GM12878 (cell line): Measurements from ENCODE around the gene GJC3. TPM values are rescaled to one million over a fixed set of nuclear protein-coding genes. Genes with fewer than 3 reads are reported as not detected.

Source experiments
- ATAC-seq: fragments of 200-7000 bp; cut with Tn5 transposase; 3 replicates; pipeline ENCODE4 v1.9.1; 2020; ENCODE audit warnings: mild to moderate bottlenecking, moderate library complexity
- BruUV-seq: library from RNA; stranded (reverse); fragments of 400-500 nt; replicated peaks from 2 replicates; lab custom pipeline; 2021; lab: Mats Ljungman, UMichigan
- CTCF ChIA-PET: fragments of 300-600 bp; sonication (Branson Sonifier 250); formaldehyde crosslinking; extraction: SDS; loops from one replicate; lab custom pipeline; 2021; ENCODE audit warnings: inconsistent platforms; lab: Yijun Ruan, JAX
- POLR2A ChIA-PET: fragments of 350-600 bp; formaldehyde crosslinking; extraction: SDS; loops from one replicate; lab custom pipeline; 2021; ENCODE audit warnings: inconsistent platforms; lab: Charles Lee
- RAD21 ChIA-PET: fragments of 300-600 bp; sonication (Branson Sonifier 250); formaldehyde crosslinking; loops from one replicate; lab custom pipeline; 2023; ENCODE audit warnings: antibody characterized with exemption; ENCODE audit not compliant: unreplicated experiment; lab: Charles Lee
- SMC1A ChIA-PET: fragments of 300-600 bp; sonication (Branson Sonifier 250); formaldehyde crosslinking; loops from one replicate; lab custom pipeline; 2023; ENCODE audit not compliant: unreplicated experiment, uncharacterized antibody; lab: Charles Lee
- DNase-seq: peaks from one replicate; pipeline ENCODE4 v3.0.0-alpha.2; 2011; ENCODE audit warnings: low read depth, low spot score
- FAIRE-seq: peaks from 3 replicates; lab custom pipeline; 2011; peaks lifted over from hg19 to GRCh38; lab: Jason Lieb, UNC
- H2AFZ ChIP-seq: 2 replicates; pipeline ENCODE4 v1.6.0; 2011; ENCODE audit warnings: low read depth, low read length, control low read depth; ENCODE audit not compliant: control insufficient read depth
- H3K27ac ChIP-seq: 2 replicates; pipeline ENCODE4 v1.5.1; 2011; ENCODE audit warnings: control low read depth; ENCODE audit not compliant: control insufficient read depth, insufficient read depth
- H3K27me3 ChIP-seq, 2 experiments: replicated peaks in 1 of 2; 2 replicates each; pipeline versions ENCODE4 v1.6.0 to v1.6.1; 2011; ENCODE audit warnings: low read length in 1 of 2; ENCODE audit not compliant: control insufficient read depth in 2 of 2, insufficient read depth in 2 of 2
- H3K36me3 ChIP-seq, 2 experiments: 2 replicates each; pipeline ENCODE4 v1.5.1; 2011; ENCODE audit warnings: low read length in 1 of 2; ENCODE audit not compliant: control insufficient read depth in 2 of 2, insufficient read depth in 2 of 2
- H3K4me1 ChIP-seq: 2 replicates; pipeline ENCODE4 v1.6.1; 2011; ENCODE audit warnings: mild to moderate bottlenecking, low read length, moderate library complexity, mixed read lengths; ENCODE audit not compliant: control insufficient read depth, insufficient read depth
- H3K4me2 ChIP-seq: 2 replicates; pipeline ENCODE4 v1.6.0; 2011; ENCODE audit warnings: control low read depth; ENCODE audit not compliant: control insufficient read depth, insufficient read depth
- H3K4me3 ChIP-seq: fragments of 200-600 bp; sonication (generic); 2 replicates; pipeline ENCODE4 v1.5.1; 2016
- H3K79me2 ChIP-seq: 2 replicates; pipeline ENCODE4 v1.6.0; 2011; ENCODE audit warnings: low read length; ENCODE audit not compliant: control insufficient read depth, insufficient read depth
- H3K9ac ChIP-seq: 2 replicates; pipeline ENCODE4 v1.8.0; 2011; ENCODE audit warnings: low read length, control low read depth, mixed read lengths; ENCODE audit not compliant: control insufficient read depth, insufficient read depth
- H3K9me3 ChIP-seq: replicated peaks from 3 replicates; pipeline ENCODE4 v1.5.1; 2011; ENCODE audit warnings: mild to moderate bottlenecking, low read length; ENCODE audit not compliant: control insufficient read depth, insufficient read depth
- H4K20me1 ChIP-seq: 2 replicates; pipeline ENCODE4 v1.6.0; 2011; ENCODE audit not compliant: control insufficient read depth, insufficient read depth
- BCLAF1 ChIP-seq: fragments of 450-650 bp; IDR thresholded peaks from 2 replicates; pipeline ENCODE4 v1.6.1; 2017; ENCODE audit warnings: antibody characterized with exemption, mild to moderate bottlenecking, moderate library complexity
- CHD2 ChIP-seq: IDR thresholded peaks from 2 replicates; pipeline ENCODE4 v1.6.1; 2011; ENCODE audit warnings: low read depth, low read length, improper control_type of control experiment, borderline replicate concordance
- HSF1 ChIP-seq: fragments of 150-350 bp; IDR thresholded peaks from 2 replicates; pipeline ENCODE4 v1.6.1; 2014; ENCODE audit warnings: mild to moderate bottlenecking, low read depth, low read length
- MYB ChIP-seq: fragments of 150-350 bp; IDR thresholded peaks from 2 replicates; pipeline ENCODE4 v1.6.1; 2014; ENCODE audit warnings: mild to moderate bottlenecking, low read depth, low read length, borderline replicate concordance
- NFYA ChIP-seq: IDR thresholded peaks from 2 replicates; pipeline ENCODE4 v1.6.1; 2011; ENCODE audit warnings: low read depth, mild to moderate bottlenecking, low read length, improper control_type of control experiment, borderline replicate concordance
- PML ChIP-seq: IDR thresholded peaks from 2 replicates; pipeline ENCODE4 v1.6.1; 2012; ENCODE audit warnings: low read length, inconsistent platforms
- POU2F2 ChIP-seq: IDR thresholded peaks from 3 replicates; pipeline ENCODE4 v1.6.1; 2011; ENCODE audit warnings: low read depth, mild to moderate bottlenecking, low read length, borderline replicate concordance
- RB1 ChIP-seq: fragments of 450-650 bp; formaldehyde crosslinking; IDR thresholded peaks from 2 replicates; pipeline ENCODE4 v1.6.1; 2017; ENCODE audit warnings: mild to moderate bottlenecking, borderline replicate concordance
- RELA ChIP-seq: fragments of 450-650 bp; IDR thresholded peaks from 2 replicates; pipeline ENCODE4 v1.8.0; 2014; ENCODE audit warnings: borderline replicate concordance; ENCODE audit not compliant: partially characterized antibody
- TCF3 ChIP-seq: IDR thresholded peaks from 2 replicates; pipeline ENCODE4 v1.6.1; 2012; ENCODE audit warnings: low read depth, mild to moderate bottlenecking, low read length, borderline replicate concordance; ENCODE audit not compliant: insufficient read depth
- TCF7 ChIP-seq: IDR thresholded peaks from 2 replicates; pipeline ENCODE4 v1.6.1; 2014; ENCODE audit warnings: antibody characterized with exemption, borderline replicate concordance
- ZZZ3 ChIP-seq: IDR thresholded peaks from 2 replicates; pipeline ENCODE4 v1.6.1; 2011; ENCODE audit warnings: low read depth; ENCODE audit not compliant: control insufficient read depth, insufficient read length
- WGBS: methylation state at CpG from one replicate; pipeline ENCODE4 v1.1.6; 2016; ENCODE audit warnings: low lambda C conversion rate; ENCODE audit not compliant: insufficient replicate concordance, insufficient coverage; ENCODE audit errors: missing lambda C conversion rate; 5-methylcytosine and 5-hydroxymethylcytosine counted together
- in situ Hi-C: fragments of 300-500 bp; cut with MboI; formaldehyde crosslinking; loops from 9 replicates; pipeline ENCODE4 v1.14.3; 2018; ENCODE audit warnings: mixed read lengths
- intact Hi-C: fragments of 100-400 bp; cut with micrococcal nuclease; formaldehyde crosslinking; loops from one replicate; pipeline ENCODE4 v1.14.2; 2022; ENCODE audit not compliant: unreplicated experiment
- polyA plus RNA-seq, 11 experiments: library from polyadenylated mRNA; depleted of rRNA in 4 of 11; unstranded in 6 of 11; stranded (reverse) in 5 of 11; fragments of >200 nt; fragmentation: Nextera tagmentation in 4 of 11; fragmentation: Illumina TruSeq in 1 of 11; extraction: Ambion mirVana in 4 of 11; extraction: Trizol in 1 of 11; gene quantifications; 1 replicate in 1 of 11; 2 replicates in 10 of 11; pipeline versions ENCODE4 v1.2.1 to v1.2.3, GENCODE V29; 2011 to 2016; ENCODE audit warnings: inconsistent platforms in 2 of 11, missing spikeins in 2 of 11, low read depth in 1 of 11
- total RNA-seq, 4 experiments: library from RNA; depleted of rRNA in 3 of 4; stranded (reverse); fragments of >200 nt in 3 of 4; fragmentation: Illumina TruSeq in 1 of 4; extraction: Trizol in 1 of 4; gene quantifications; 2 replicates each; pipeline versions ENCODE4 v1.2.1 to v1.2.3, GENCODE V29; 2013 to 2021
- TF ChIP-seq, protein P1 (sequence below): fragments of 450-650 bp; IDR thresholded peaks from 2 replicates; pipeline ENCODE4 v1.6.1; 2017; ENCODE audit warnings: borderline replicate concordance
- TF ChIP-seq, protein P2 (sequence below): IDR thresholded peaks from 2 replicates; pipeline ENCODE4 v1.6.1; 2012; ENCODE audit warnings: low read depth, low read length, improper control_type of control experiment

The GJC3 gene
- total and polyA plus RNA-seq, 10 of the 15 experiments (the other 5 are each of a cell fraction or from before 2014, with no cell fraction given) = 0.06 to 0.18 (median 0.09) TPM; not detected in 6

- in situ Hi-C loops = no loop called here
- H3K27ac ChIP-seq = no peak overlapping the region
- no peaks in the 10 kb centered on the region for H3K79me2 ChIP-seq
- SMC1A ChIA-PET = no interaction called here
- no peak for FAIRE-seq
- TF ChIP-seq MYB = no peak
- TF ChIP-seq TCF7 = no peak
- no peak for TF ChIP-seq RB1
- no peak for TF ChIP-seq NFYA
- no peak for TF ChIP-seq TCF3
- TF ChIP-seq, protein P1, sequence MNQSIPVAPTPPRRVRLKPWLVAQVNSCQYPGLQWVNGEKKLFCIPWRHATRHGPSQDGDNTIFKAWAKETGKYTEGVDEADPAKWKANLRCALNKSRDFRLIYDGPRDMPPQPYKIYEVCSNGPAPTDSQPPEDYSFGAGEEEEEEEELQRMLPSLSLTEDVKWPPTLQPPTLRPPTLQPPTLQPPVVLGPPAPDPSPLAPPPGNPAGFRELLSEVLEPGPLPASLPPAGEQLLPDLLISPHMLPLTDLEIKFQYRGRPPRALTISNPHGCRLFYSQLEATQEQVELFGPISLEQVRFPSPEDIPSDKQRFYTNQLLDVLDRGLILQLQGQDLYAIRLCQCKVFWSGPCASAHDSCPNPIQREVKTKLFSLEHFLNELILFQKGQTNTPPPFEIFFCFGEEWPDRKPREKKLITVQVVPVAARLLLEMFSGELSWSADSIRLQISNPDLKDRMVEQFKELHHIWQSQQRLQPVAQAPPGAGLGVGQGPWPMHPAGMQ = no peak
- TF ChIP-seq POU2F2 = no peak
- TF ChIP-seq CHD2 = no peak
- no peak for TF ChIP-seq BCLAF1
- TF ChIP-seq PML = no peak
- no peak for TF ChIP-seq HSF1
- TF ChIP-seq, protein P2, sequence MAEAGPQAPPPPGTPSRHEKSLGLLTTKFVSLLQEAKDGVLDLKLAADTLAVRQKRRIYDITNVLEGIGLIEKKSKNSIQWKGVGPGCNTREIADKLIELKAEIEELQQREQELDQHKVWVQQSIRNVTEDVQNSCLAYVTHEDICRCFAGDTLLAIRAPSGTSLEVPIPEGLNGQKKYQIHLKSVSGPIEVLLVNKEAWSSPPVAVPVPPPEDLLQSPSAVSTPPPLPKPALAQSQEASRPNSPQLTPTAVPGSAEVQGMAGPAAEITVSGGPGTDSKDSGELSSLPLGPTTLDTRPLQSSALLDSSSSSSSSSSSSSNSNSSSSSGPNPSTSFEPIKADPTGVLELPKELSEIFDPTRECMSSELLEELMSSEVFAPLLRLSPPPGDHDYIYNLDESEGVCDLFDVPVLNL = no peak
- TF ChIP-seq RELA = no peak
- no peak for TF ChIP-seq ZZZ3
- TF ChIP-seq, all 136 proteins: peak for 0
- 53% methylated on average over 9 of the region's 9 CpGs for WGBS
- Histone ChIP-seq H3K4me2 (no peak overlapping the region), H3K4me3 (no peak overlapping the region), H3K9me3 (no peaks in the 10 kb centered on the region), H3K36me3 (no peaks in the 10 kb centered on the region), H2AFZ (no peak overlapping the region), H3K9ac (no peak overlapping the region), H3K4me1 (no peaks in the 10 kb centered on the region), H3K27me3 (no peaks in the 10 kb centered on the region), H4K20me1 (no peaks in the 10 kb centered on the region)
- CTCF ChIA-PET = no interaction called here
- RAD21 ChIA-PET = no interaction called here
- no TSS peak for BruUV-seq
- ATAC-seq (no peak), DNase-seq (no peak)
- intact Hi-C loops = no loop called here
- POLR2A ChIA-PET = no interaction called here
Observed at GRCh38 chr7:99958564-99959227, 29.3 kb upstream of the GJC3 start.
